Measurements from ENCODE around the gene SLC44A3. TPM values are rescaled to one million over a fixed set of nuclear protein-coding genes. Genes with fewer than 3 reads are reported as not detected.

SLC44A3 gene
- total RNA-seq, 1 donor from 2014 or later = not detected

- Mint-ChIP-seq H3K9me3 (no peaks in the 10 kb centered on the region), H3K27ac (no peak overlapping the region), H3K4me1 (no peaks in the 10 kb centered on the region), H3K4me3 (no peak overlapping the region), H3K36me3 (ENCODE audit: low read depth) (no peaks in the 10 kb centered on the region), H3K27me3 (peaks cover 25% of the 10 kb centered on the region)
- DNase-seq (no peak), ATAC-seq (ENCODE audit: low read depth) (no peak)
- CTCF ChIA-PET = no interaction called here
- intact Hi-C loops (cut with micrococcal nuclease) = no loop called here
- no peak for TF ChIP-seq CTCF (IDR thresholded peaks at IDR 0.05)
- POLR2A ChIA-PET = no interaction called here
Observed at GRCh38 chr1:94784190-94784515, 36.0 kb upstream of the SLC44A3 start.

DNA sequence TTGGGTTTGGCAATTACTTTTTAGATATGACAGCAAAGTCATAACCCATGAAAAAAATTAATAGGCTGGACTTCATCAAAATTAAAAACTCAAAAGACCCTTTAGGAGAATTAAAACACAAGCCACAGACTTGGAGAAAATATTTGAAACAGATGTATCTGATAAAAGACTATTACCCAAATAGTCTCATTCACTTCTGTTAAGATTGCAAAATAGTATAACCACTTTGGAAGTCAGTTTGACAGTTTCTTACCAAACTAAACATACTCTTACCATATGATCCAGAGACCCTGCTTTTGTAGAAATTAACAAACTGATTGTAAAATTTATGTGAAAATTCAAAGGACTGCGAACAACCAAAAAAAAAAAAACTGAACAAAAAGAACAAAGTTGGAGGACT is 32.5 kb upstream of the SLC44A3 start:
- H3K4me3 Mint-ChIP-seq = no peak overlapping the region
- peaks cover 7% of the 10 kb centered on the region for H3K27me3 Mint-ChIP-seq
- H3K36me3 Mint-ChIP-seq (ENCODE audit: low read depth) = no peaks in the 10 kb centered on the region
- intact Hi-C loops (cut with micrococcal nuclease) = no loop called here
- H3K27ac Mint-ChIP-seq = no peak overlapping the region
- no peak for ATAC-seq (ENCODE audit: low read depth)
- no peaks in the 10 kb centered on the region for H3K9me3 Mint-ChIP-seq
- peaks cover 19% of the 10 kb centered on the region for H3K4me1 Mint-ChIP-seq
- DNase-seq = no peak
- ChIA-PET CTCF (no interaction called here), POLR2A (no interaction called here)
- TF ChIP-seq CTCF (IDR thresholded peaks at IDR 0.05) = no peak

DNA sequence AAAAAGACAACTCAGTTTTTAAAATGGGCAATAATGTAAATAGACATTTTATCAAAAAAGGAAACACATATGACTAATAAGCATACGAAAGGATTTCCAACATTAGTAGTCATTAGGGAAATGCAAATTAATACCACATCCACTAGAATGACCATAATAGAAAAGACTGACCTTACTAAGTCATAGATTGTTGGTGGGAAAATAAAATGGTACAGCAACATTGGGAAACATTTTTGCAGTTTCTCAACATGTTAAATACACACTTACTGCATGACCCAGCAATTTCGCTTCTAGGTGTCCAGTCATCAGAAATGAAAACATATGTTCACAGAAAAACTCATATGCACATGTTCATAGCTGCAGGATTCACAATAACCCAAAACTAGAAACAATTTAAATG is 29.9 kb upstream of the SLC44A3 start:
- no peak for DNase-seq
- peaks cover 39% of the 10 kb centered on the region for H3K4me1 Mint-ChIP-seq
- no peaks in the 10 kb centered on the region for H3K36me3 Mint-ChIP-seq (ENCODE audit: low read depth)
- ChIA-PET POLR2A (no interaction called here), CTCF (no interaction called here)
- intact Hi-C loops (cut with micrococcal nuclease) = loop anchor here (10.0 kb wide), 1 partner anchor 135 kb away; the partner anchor contains the start of gene CNN3
- no peak for TF ChIP-seq CTCF (IDR thresholded peaks at IDR 0.05)
- H3K4me3 Mint-ChIP-seq = no peak overlapping the region
- no peak overlapping the region for H3K27ac Mint-ChIP-seq
- peaks cover 1% of the 10 kb centered on the region for H3K9me3 Mint-ChIP-seq
- ATAC-seq (ENCODE audit: low read depth) = no peak
- H3K27me3 Mint-ChIP-seq = no peaks in the 10 kb centered on the region

- CTCF ChIA-PET = interaction anchor here (1.0 kb wide), 1 partner anchor 309 kb away, joined by 3 read pairs; no protein-coding TSS in a partner anchor
- intact Hi-C loops (cut with micrococcal nuclease) = loop anchor here (10.0 kb wide), 1 partner anchor 134 kb away; the partner anchor contains the start of gene CNN3
Observed at GRCh38 chr1:94790670-94791069, 29.5 kb upstream of the SLC44A3 start.

More at GRCh38 chr1:94790670-94791069, 29.5 kb upstream of the SLC44A3 start:
- no peak for TF ChIP-seq CTCF (IDR thresholded peaks at IDR 0.05)
- Mint-ChIP-seq H3K27me3 (no peaks in the 10 kb centered on the region), H3K9me3 (peaks cover 4% of the 10 kb centered on the region), H3K36me3 (ENCODE audit: low read depth) (no peaks in the 10 kb centered on the region), H3K27ac (no peak overlapping the region), H3K4me1 (peaks cover 43% of the 10 kb centered on the region), H3K4me3 (no peak overlapping the region)
- DNase-seq = no peak
- POLR2A ChIA-PET = no interaction called here
- no peak for ATAC-seq (ENCODE audit: low read depth)
